HL-60 (cell line): ENCODE results near the gene DOK6.

Experiments used
- GABPA ChIP-seq: IDR thresholded peaks from 2 replicates; pipeline ENCODE4 v1.6.1; 2012; ENCODE audit warnings: low read depth
- POLR2AphosphoS5 ChIP-seq: IDR thresholded peaks from 2 replicates; pipeline ENCODE4 v1.6.1; 2012; ENCODE audit warnings: low read depth
- SPI1 ChIP-seq: IDR thresholded peaks from 2 replicates; pipeline ENCODE4 v1.6.1; 2012; ENCODE audit warnings: low read depth, mild to moderate bottlenecking, borderline replicate concordance
- TF ChIP-seq, protein P1 (sequence below): IDR thresholded peaks from one replicate; pipeline ENCODE4 v1.5.1; 2011; ENCODE audit warnings: low read length, control low read depth, inconsistent platforms; ENCODE audit not compliant: insufficient read depth
- TF ChIP-seq, protein P2 (sequence below): IDR thresholded peaks from 2 replicates; pipeline ENCODE4 v1.6.1; 2012; ENCODE audit warnings: low read depth; ENCODE audit not compliant: insufficient replicate concordance

DNA sequence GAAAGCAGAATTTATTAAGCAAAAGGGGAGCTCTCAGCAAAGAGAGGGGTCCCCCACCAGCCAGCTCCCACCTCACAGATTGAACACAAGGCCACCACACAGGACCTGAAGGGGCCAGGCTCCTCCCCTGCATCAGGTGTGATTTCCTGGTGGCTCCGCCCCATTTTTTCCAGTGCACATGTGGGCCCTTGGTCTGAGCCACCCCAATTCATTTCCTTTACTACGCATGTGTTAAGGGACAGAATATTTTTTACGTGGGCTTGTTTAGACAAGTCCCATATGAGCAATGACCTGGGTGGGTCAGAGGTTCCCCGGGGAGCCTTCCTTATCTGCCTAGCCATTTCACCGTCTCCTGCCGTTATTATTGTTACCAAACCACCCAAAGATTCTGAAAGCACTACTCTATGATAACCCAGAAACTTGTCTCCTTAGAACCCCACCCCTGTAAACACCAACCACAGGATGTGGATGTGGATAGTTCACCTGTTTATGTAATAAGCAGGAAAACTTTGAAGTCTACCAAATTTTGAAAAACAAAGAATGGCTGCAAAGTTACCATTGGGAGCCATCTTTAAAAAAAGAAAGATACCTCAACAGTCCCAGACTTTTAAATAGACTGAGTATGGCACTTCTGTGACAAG is 355.3 kb downstream of the DOK6 start:
- TF ChIP-seq, protein P1, sequence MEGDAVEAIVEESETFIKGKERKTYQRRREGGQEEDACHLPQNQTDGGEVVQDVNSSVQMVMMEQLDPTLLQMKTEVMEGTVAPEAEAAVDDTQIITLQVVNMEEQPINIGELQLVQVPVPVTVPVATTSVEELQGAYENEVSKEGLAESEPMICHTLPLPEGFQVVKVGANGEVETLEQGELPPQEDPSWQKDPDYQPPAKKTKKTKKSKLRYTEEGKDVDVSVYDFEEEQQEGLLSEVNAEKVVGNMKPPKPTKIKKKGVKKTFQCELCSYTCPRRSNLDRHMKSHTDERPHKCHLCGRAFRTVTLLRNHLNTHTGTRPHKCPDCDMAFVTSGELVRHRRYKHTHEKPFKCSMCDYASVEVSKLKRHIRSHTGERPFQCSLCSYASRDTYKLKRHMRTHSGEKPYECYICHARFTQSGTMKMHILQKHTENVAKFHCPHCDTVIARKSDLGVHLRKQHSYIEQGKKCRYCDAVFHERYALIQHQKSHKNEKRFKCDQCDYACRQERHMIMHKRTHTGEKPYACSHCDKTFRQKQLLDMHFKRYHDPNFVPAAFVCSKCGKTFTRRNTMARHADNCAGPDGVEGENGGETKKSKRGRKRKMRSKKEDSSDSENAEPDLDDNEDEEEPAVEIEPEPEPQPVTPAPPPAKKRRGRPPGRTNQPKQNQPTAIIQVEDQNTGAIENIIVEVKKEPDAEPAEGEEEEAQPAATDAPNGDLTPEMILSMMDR = no peak
- TF ChIP-seq, protein P2, sequence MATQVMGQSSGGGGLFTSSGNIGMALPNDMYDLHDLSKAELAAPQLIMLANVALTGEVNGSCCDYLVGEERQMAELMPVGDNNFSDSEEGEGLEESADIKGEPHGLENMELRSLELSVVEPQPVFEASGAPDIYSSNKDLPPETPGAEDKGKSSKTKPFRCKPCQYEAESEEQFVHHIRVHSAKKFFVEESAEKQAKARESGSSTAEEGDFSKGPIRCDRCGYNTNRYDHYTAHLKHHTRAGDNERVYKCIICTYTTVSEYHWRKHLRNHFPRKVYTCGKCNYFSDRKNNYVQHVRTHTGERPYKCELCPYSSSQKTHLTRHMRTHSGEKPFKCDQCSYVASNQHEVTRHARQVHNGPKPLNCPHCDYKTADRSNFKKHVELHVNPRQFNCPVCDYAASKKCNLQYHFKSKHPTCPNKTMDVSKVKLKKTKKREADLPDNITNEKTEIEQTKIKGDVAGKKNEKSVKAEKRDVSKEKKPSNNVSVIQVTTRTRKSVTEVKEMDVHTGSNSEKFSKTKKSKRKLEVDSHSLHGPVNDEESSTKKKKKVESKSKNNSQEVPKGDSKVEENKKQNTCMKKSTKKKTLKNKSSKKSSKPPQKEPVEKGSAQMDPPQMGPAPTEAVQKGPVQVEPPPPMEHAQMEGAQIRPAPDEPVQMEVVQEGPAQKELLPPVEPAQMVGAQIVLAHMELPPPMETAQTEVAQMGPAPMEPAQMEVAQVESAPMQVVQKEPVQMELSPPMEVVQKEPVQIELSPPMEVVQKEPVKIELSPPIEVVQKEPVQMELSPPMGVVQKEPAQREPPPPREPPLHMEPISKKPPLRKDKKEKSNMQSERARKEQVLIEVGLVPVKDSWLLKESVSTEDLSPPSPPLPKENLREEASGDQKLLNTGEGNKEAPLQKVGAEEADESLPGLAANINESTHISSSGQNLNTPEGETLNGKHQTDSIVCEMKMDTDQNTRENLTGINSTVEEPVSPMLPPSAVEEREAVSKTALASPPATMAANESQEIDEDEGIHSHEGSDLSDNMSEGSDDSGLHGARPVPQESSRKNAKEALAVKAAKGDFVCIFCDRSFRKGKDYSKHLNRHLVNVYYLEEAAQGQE = no peak
- TF ChIP-seq POLR2AphosphoS5 (no peak), GABPA (no peak), SPI1 (no peak)
